Upper lobe of left lung (tissue), 6 donors: ENCODE results near the gene BCKDHA. TPM values are rescaled to one million over a fixed set of nuclear protein-coding genes. Genes with fewer than 3 reads are reported as not detected.
A peak's percentile ranks its signal among the peaks of the same experiment; 100 is the strongest.

Experiments
- ATAC-seq, 2 donors: fragments of 200-7000 bp; cut with Tn5 transposase; one replicate each; pipeline ENCODE4 v1.9.1; 2022; ENCODE audit warnings: mild to moderate bottlenecking in 2 of 2, moderate library complexity in 2 of 2; ENCODE audit not compliant: low FRiP score in 2 of 2
- DNase-seq, 2 donors: peaks; one replicate each; pipeline ENCODE4 v3.0.0-alpha.2; 2019 to 2020
- H3K27ac ChIP-seq, 4 donors: fragments of 200-600 bp; sonication (generic); one replicate each; pipeline ENCODE4 v1.5.1; 2016 to 2019
- H3K27me3 ChIP-seq, 4 donors: fragments of 200-600 bp; sonication (generic); one replicate each; pipeline ENCODE4 v1.5.1; 2017 to 2019
- H3K36me3 ChIP-seq, 4 donors: fragments of 200-600 bp; sonication (generic); one replicate each; pipeline ENCODE4 v1.5.1; 2016 to 2019
- H3K4me1 ChIP-seq, 4 donors: fragments of 200-600 bp; sonication (generic); one replicate each; pipeline ENCODE4 v1.5.1; 2018 to 2019
- H3K4me3 ChIP-seq, 4 donors: fragments of 200-600 bp; sonication (generic); one replicate each; pipeline ENCODE4 v1.5.1; 2017 to 2019; ENCODE audit warnings: mild to moderate bottlenecking in 2 of 4, moderate library complexity in 1 of 4
- H3K9me3 ChIP-seq, 4 donors: fragments of 200-600 bp; sonication (generic); one replicate each; pipeline ENCODE4 v1.5.1; 2018 to 2019
- CTCF ChIP-seq, 6 experiments: fragments of 450-650 bp in 4 of 6; fragments of 200-600 bp in 2 of 6; sonication (generic) in 2 of 6; IDR thresholded peaks; one replicate each; pipeline ENCODE4 v1.5.1; 2016 to 2019; ENCODE audit warnings: antibody characterized with exemption in 6 of 6
- EP300 ChIP-seq, 4 donors: sonication (generic); formaldehyde crosslinking; IDR thresholded peaks; one replicate each; pipeline ENCODE4 v1.5.1; 2017; ENCODE audit warnings: antibody characterized with exemption in 4 of 4, control low read depth in 2 of 4
- POLR2A ChIP-seq, 4 donors: fragments of 450-650 bp; IDR thresholded peaks; one replicate each; pipeline ENCODE4 v1.5.1; 2016 to 2017; ENCODE audit warnings: antibody characterized with exemption in 4 of 4, mild to moderate bottlenecking in 2 of 4
- POLR2AphosphoS5 ChIP-seq, 2 donors: sonication (generic); formaldehyde crosslinking; IDR thresholded peaks; one replicate each; pipeline ENCODE4 v1.5.1; 2017; ENCODE audit warnings: antibody characterized with exemption in 2 of 2
- WGBS, 2 donors: methylation state at CpG; one replicate each; pipeline ENCODE4 v1.1.5; 2017 to 2018; 5-methylcytosine and 5-hydroxymethylcytosine counted together
- total RNA-seq, 6 donors: library from RNA; depleted of rRNA in 4 of 6; stranded (reverse); fragments of >200 nt in 4 of 6; gene quantifications; one replicate each; pipeline versions ENCODE4 v1.1.0 to v1.2.1, GENCODE V29; 2016 to 2021
- donor health status: DM: no; HTN: no; CAD: no; lungs with moderate emphysema.
- donor health status: DM: no; HTN: yes; CAD: no; lungs with severe emphysema.

BCKDHA gene
- 10 to 100 TPM; 28.4 to 71.7 (median 63.3) TPM for total RNA-seq

DNA sequence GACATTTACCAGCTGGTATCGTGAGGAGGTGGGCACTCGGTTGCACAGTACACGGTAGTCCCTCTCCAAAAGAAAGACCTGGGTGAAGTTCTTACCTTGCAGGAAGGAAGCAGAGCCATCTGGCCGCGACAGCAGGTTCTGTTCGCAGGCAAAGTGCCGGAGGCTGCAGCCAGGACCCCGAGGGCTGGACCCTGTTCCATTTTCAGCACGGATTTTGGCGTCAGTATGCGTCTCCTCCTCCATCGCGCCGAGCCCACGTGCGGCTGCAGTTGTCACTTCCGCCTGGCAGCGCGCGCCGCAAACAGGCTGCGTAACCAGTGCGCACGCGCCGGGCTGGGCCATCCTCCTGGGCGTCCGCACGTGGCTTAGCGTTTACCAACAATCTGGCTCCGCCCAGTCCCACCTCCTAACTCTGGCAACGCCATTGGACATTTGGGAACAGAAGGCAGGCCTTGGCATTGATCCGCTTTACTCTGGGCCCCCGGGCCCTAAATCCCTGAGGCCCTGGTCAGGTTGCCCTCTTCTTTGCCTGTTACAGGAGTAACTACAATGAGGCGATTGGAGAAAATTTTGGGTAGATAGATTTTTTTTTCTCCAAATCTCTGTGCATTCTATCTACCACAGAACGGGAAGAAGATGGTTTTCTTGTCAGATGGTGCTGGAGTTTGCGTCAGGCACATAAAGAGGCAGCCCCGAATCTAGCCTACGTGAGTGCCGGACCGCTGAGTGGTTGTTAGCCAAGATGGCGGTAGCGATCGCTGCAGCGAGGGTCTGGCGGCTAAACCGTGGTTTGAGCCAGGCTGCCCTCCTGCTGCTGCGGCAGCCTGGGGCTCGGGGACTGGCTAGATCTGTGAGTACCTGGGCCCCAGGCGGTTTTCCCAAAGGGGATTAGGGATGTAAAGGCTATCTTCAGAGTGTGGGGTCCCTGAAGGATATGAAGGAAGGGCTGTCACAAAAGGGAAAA, at the start of gene BCKDHA, which contains the start of gene EXOSC5:
Gene BCKDHA (plus strand): TSS at position 733 of the 964 bp plus-strand sequence. CDS start 10 bp downstream, at position 743.
Gene EXOSC5 (minus strand): TSS at position 274 of the 964 bp plus-strand sequence. CDS start 31 bp downstream, at position 243.
- peak in 1 of 4 donors; percentile 53 for TF ChIP-seq EP300 (IDR thresholded peaks at IDR 0.05)
- TF ChIP-seq POLR2AphosphoS5 (IDR thresholded peaks at IDR 0.05): peak; percentile 63 to 77
- TF ChIP-seq CTCF (IDR thresholded peaks at IDR 0.05): peak in 3 of 6 experiments; percentile 27 to 49 (median 39)
- TF ChIP-seq POLR2A (IDR thresholded peaks at IDR 0.05): peak in 3 of 4 donors; percentile 41 to 75 (median 70)
- 0% methylated on average over 38 to 44 of the region's 50 CpGs for WGBS, 2 donors
- H3K27me3 ChIP-seq: no peaks in the 10 kb centered on the region
- peak within 1 kb of the TSS; percentile 90 to 94 (median 92) for H3K27ac ChIP-seq
- ATAC-seq (peak; percentile 99), DNase-seq (peak; percentile 99 to 100)
- peaks cover 0 to 4% (median 0%) of the 10 kb centered on the region in 4 donors for H3K36me3 ChIP-seq
- H3K9me3 ChIP-seq: no peaks in the 10 kb centered on the region
- peaks cover 21 to 45% (median 30%) of the 10 kb centered on the region in 4 donors for H3K4me1 ChIP-seq
- peak within 1 kb of the TSS; percentile 90 to 100 (median 97) for H3K4me3 ChIP-seq

GRCh38 chr19:41350735-41351338, 46.8 kb upstream of the BCKDHA start:
- Histone ChIP-seq H3K4me3 (peak overlapping the region; percentile 59 to 90 (median 77)), H3K36me3 (peaks cover 0 to 26% (median 21%) of the 10 kb centered on the region in 4 donors), H3K27me3 (no peaks in the 10 kb centered on the region), H3K27ac (peak overlapping the region; percentile 75 to 95 (median 89)), H3K9me3 (no peaks in the 10 kb centered on the region), H3K4me1 (peaks cover 34 to 69% (median 48%) of the 10 kb centered on the region in 4 donors)
- DNase-seq (no peak), ATAC-seq (peak in 1 of 2 donors; percentile 4)
- TF ChIP-seq POLR2A (IDR thresholded peaks at IDR 0.05) (no peak), EP300 (IDR thresholded peaks at IDR 0.05) (no peak), CTCF (IDR thresholded peaks at IDR 0.05) (no peak), POLR2AphosphoS5 (IDR thresholded peaks at IDR 0.05) (no peak)
- 4 to 5% methylated on average over 22 of the region's 22 CpGs for WGBS, 2 donors

- no peak for TF ChIP-seq EP300 (IDR thresholded peaks at IDR 0.05)
- peak in 2 of 4 donors; percentile 48 to 61 for TF ChIP-seq POLR2A (IDR thresholded peaks at IDR 0.05)
- peak in 1 of 2 donors; percentile 41 for TF ChIP-seq POLR2AphosphoS5 (IDR thresholded peaks at IDR 0.05)
- TF ChIP-seq CTCF (IDR thresholded peaks at IDR 0.05): no peak
- ATAC-seq (peak; percentile 78 to 79), DNase-seq (peak; percentile 78 to 95)
- peaks cover 0 to 18% (median 13%) of the 10 kb centered on the region in 4 donors for H3K36me3 ChIP-seq
- no peaks in the 10 kb centered on the region for H3K27me3 ChIP-seq
- H3K4me1 ChIP-seq: peaks cover 42 to 77% (median 55%) of the 10 kb centered on the region in 4 donors
- peak overlapping the region; percentile 75 to 95 (median 89) for H3K27ac ChIP-seq
- peak overlapping the region; percentile 59 to 90 (median 77) for H3K4me3 ChIP-seq
- WGBS, 2 donors: 1 to 2% methylated on average over 35 to 38 of the region's 58 CpGs
- no peaks in the 10 kb centered on the region for H3K9me3 ChIP-seq
Measured at GRCh38 chr19:41351339-41352245, 46.0 kb upstream of the BCKDHA start.

- Histone ChIP-seq H3K4me1 (peaks cover 45 to 83% (median 61%) of the 10 kb centered on the region in 4 donors), H3K27me3 (no peaks in the 10 kb centered on the region), H3K36me3 (peaks cover 0 to 12% (median 7%) of the 10 kb centered on the region in 4 donors), H3K27ac (peak overlapping the region; percentile 75 to 95 (median 89)), H3K9me3 (no peaks in the 10 kb centered on the region), H3K4me3 (peak overlapping the region; percentile 59 to 90 (median 77))
- DNase-seq (no peak), ATAC-seq (no peak)
- no peak for TF ChIP-seq POLR2A (IDR thresholded peaks at IDR 0.05)
- WGBS, 2 donors: 0 to 1% methylated on average over 11 to 12 of the region's 12 CpGs
Measured at GRCh38 chr19:41352279-41352608, 45.4 kb upstream of the BCKDHA start.
